KBM-7 (cell line): Measurements from ENCODE around the gene TMPRSS4.
A peak's percentile ranks its signal among the peaks of the same experiment; 100 is the strongest.

Experiments used
- DNase-seq: peaks from one replicate; pipeline ENCODE4 v3.0.0-alpha.2; 2015
- in situ Hi-C: fragments of 300-500 bp; cut with MboI; formaldehyde crosslinking; loops from 2 replicates; pipeline ENCODE4 v1.14.3; 2020; ENCODE audit warnings: low sequenced_read_pairs, low pct_unique_long_range_greater_than_20kb, mixed read lengths

The TMPRSS4 gene

GRCh38 chr11:118117790-118118601 lies 41.1 kb downstream of the TMPRSS4 start:
- in situ Hi-C loops: no loop called here
- DNase-seq: no peak

GRCh38 chr11:118120793-118121192 lies 43.9 kb downstream of the TMPRSS4 start:
- no peak for DNase-seq
- in situ Hi-C loops: no loop called here

GRCh38 chr11:118124929-118125535 lies 48.2 kb downstream of the TMPRSS4 start:
- in situ Hi-C loops: no loop called here

GRCh38 chr11:118126082-118126838 lies 49.4 kb downstream of the TMPRSS4 start:
- in situ Hi-C loops: no loop called here
- DNase-seq: no peak

More at GRCh38 chr11:118124929-118125535, 48.2 kb downstream of the TMPRSS4 start:
- DNase-seq: no peak

- in situ Hi-C loops: no loop called here
Measured at GRCh38 chr11:118128310-118128709, 51.4 kb downstream of the TMPRSS4 start.

GRCh38 chr11:118128721-118129470 lies 52.0 kb downstream of the TMPRSS4 start:
- in situ Hi-C loops: no loop called here

More at GRCh38 chr11:118128310-118128709, 51.4 kb downstream of the TMPRSS4 start:
- no peak for DNase-seq

GRCh38 chr11:118129471-118130172 lies 52.7 kb downstream of the TMPRSS4 start:
- in situ Hi-C loops: no loop called here
- DNase-seq: no peak

More at GRCh38 chr11:118128721-118129470, 52.0 kb downstream of the TMPRSS4 start:
- DNase-seq: no peak

- in situ Hi-C loops: no loop called here
- no peak for DNase-seq
Measured at GRCh38 chr11:118132385-118133151, 55.7 kb downstream of the TMPRSS4 start.

GRCh38 chr11:118133816-118134215 lies 56.9 kb downstream of the TMPRSS4 start:
- no peak for DNase-seq
- in situ Hi-C loops: no loop called here

GRCh38 chr11:118135051-118135795 lies 58.3 kb downstream of the TMPRSS4 start:
- in situ Hi-C loops: no loop called here

GRCh38 chr11:118135796-118136165 lies 58.9 kb downstream of the TMPRSS4 start:
- in situ Hi-C loops: no loop called here
- no peak for DNase-seq

More at GRCh38 chr11:118135051-118135795, 58.3 kb downstream of the TMPRSS4 start:
- DNase-seq: no peak

- in situ Hi-C loops: no loop called here
- no peak for DNase-seq
Measured at GRCh38 chr11:118136341-118136740, 59.5 kb downstream of the TMPRSS4 start.

- DNase-seq: no peak
- in situ Hi-C loops: no loop called here
Measured at GRCh38 chr11:118136801-118137200, 59.9 kb downstream of the TMPRSS4 start.

GRCh38 chr11:118138839-118139420 lies 62.1 kb downstream of the TMPRSS4 start:
- in situ Hi-C loops: no loop called here
- DNase-seq: no peak

GRCh38 chr11:118139578-118139977 lies 62.7 kb downstream of the TMPRSS4 start:
- DNase-seq: no peak
- in situ Hi-C loops: no loop called here

GRCh38 chr11:118142081-118142480 lies 65.2 kb downstream of the TMPRSS4 start:
- DNase-seq: no peak
- in situ Hi-C loops: no loop called here

GRCh38 chr11:118142809-118143208 lies 65.9 kb downstream of the TMPRSS4 start:
- in situ Hi-C loops: no loop called here
- DNase-seq: peak; percentile 76
